HuH-7 (cell line): ENCODE measurements around the gene ITGB3BP.

Experiments used
- DNase-seq: peaks from one replicate; pipeline ENCODE4 v3.0.0; 2011; ENCODE audit warnings: low spot score

ITGB3BP gene

GRCh38 chr1:63418101-63418500, 104.9 kb downstream of the ITGB3BP start:
- no peak for DNase-seq

DNA sequence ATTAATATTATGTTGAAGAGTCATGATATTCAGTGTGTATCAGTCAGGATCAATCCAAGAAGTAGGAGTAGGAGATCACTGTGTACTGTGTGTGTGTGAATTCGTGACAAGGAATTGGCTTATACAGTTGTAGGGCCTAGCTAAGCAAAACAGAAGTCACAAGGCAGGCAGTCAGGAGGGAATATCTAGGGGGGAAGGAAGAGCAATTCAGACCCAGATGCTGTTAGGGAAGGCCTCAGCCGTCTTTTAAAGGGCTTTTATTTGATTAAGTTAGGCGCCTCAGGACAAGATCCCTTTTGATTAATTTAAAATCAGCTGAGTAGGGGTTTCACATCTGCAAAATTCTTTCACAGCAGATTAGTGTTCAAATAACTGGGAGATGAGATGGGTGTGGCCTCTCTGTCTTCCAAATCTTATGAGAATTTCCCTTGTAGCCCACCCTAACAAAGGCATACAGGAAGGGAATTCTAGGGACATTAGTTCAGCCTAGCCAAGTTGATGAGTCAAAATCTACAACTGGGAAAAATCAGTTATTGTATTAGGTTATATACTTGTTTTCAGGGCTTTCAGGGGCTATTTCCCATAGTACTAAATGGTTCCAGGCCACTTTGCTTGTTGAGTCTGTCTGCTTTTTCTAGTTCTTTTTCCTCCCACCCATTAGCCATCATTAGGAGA, 108.2 kb downstream of the ITGB3BP start:
- no peak for DNase-seq

DNA sequence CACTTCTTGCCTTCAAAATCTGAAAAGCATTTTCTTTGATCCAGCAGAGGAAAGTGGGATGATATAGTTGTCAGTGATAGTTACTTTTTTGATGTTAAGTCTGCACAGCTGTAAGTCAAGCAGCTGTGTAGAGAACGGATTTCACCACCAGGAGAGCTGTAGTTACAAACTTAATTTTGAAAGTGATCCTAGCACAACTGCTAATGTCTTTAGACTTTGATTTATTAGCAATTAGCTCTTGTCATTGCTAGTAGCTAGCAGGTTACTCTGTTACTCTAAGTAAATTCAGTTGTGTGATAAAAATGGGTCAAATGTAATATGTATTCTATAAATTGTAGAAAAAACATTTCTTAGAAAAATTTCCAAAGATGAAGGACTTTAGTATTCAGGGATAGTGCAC, 109.6 kb downstream of the ITGB3BP start:
- no peak for DNase-seq

DNA sequence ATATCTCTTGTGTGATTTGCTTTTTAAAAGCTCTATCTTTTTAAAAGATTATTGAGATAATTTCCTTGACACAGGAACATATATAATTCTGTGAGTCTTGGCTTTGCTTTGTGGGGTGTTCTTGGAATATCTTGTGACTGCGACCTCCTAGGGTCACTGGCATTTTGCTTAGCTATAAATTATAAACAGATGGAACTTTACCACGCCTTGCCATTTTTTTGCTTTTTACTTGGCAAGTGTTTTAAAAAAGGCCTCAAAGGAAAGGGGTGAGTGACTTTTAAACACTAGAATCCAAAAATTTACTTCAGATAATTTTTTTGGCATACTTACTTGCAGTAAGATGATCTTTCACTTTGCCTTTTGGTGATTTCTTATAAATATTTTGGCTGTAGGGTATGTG, 112.0 kb downstream of the ITGB3BP start:
- DNase-seq: no peak

- DNase-seq: no peak
Measured at GRCh38 chr1:63408331-63408730, 114.7 kb downstream of the ITGB3BP start.

- DNase-seq: no peak
Measured at GRCh38 chr1:63407002-63407401, 116.0 kb downstream of the ITGB3BP start.

GRCh38 chr1:63405987-63406386, 117.0 kb downstream of the ITGB3BP start:
- no peak for DNase-seq

DNA sequence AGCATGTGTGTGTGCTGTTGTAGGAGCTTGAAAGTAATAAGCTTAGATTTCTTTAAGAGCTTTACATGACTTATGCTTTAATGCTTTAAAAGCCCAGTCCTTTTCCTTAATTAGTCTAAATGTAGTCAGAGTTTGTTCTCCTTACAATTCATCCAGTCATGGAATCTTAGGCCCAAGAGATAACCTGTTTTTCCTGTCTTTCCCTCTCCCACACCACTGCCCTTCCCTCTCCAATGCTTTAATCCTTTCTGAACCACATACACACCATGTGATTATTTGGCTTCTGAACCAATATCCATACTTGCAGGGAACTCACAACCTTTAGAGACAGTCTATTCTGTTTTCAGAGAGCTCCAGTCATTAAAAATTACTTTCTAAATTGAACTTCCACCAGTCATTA, 118.0 kb downstream of the ITGB3BP start:
- no peak for DNase-seq

GRCh38 chr1:63403386-63403785, 119.6 kb downstream of the ITGB3BP start:
- no peak for DNase-seq

DNA sequence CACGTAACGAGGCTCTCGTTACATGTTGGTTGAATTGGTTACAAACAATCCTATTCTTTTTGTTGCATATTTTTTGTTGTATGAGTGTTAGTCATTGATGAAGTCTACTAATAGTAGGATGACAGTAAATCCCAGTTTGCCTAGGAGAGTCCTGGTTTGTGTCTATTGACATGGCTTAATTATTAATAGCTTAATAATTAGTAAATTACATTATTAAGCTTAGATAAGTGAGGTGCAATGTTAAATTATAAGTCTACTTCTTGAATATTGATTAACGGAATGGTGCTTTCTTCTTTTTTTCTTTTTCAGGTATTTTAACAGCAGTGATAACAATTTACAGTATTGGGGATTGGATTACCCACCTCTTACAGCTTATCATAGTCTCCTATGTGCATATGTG, 121.1 kb downstream of the ITGB3BP start:
- no peak for DNase-seq
